HepG2 (cell line): ENCODE measurements around the gene ZFYVE28. TPM values are rescaled to one million over a fixed set of nuclear protein-coding genes. Genes with fewer than 3 reads are reported as not detected.

Source experiments
- ELK4 ChIP-seq: sonication (generic); formaldehyde crosslinking; IDR thresholded peaks from 2 replicates; pipeline ENCODE4 v1.9.0; 2021; ENCODE audit warnings: missing genetic modification reagents, borderline replicate concordance
- ESRRA ChIP-seq: sonication (generic); formaldehyde crosslinking; IDR thresholded peaks from 2 replicates; pipeline ENCODE4 v1.5.1; 2020; ENCODE audit warnings: mild to moderate bottlenecking, low read depth, missing genetic modification reagents
- FOXK1 ChIP-seq: sonication (generic); formaldehyde crosslinking; IDR thresholded peaks from 2 replicates; pipeline ENCODE4 v1.4.0; 2020; ENCODE audit warnings: low read depth, missing genetic modification reagents, borderline replicate concordance
- HOXA3 ChIP-seq: sonication (generic); formaldehyde crosslinking; IDR thresholded peaks from 2 replicates; pipeline ENCODE4 v1.5.0; 2020; ENCODE audit warnings: missing genetic modification reagents
- IRX3 ChIP-seq: sonication (generic); formaldehyde crosslinking; IDR thresholded peaks from 2 replicates; pipeline ENCODE4 v1.8.1; 2023; ENCODE audit warnings: mild to moderate bottlenecking, low read depth, missing genetic modification reagents, borderline replicate concordance
- JUN ChIP-seq: sonication (generic); formaldehyde crosslinking; IDR thresholded peaks from 2 replicates; pipeline ENCODE4 v1.4.0; 2020; ENCODE audit warnings: mild to moderate bottlenecking, missing genetic modification reagents
- MAFF ChIP-seq: IDR thresholded peaks from 2 replicates; pipeline ENCODE4 v1.6.1; 2011; ENCODE audit warnings: low read depth, low read length, improper control_type of control experiment
- NFAT5 ChIP-seq: sonication (generic); formaldehyde crosslinking; IDR thresholded peaks from 2 replicates; pipeline ENCODE4 v1.4.0; 2020; ENCODE audit warnings: missing genetic modification reagents
- NFIC ChIP-seq: IDR thresholded peaks from 2 replicates; pipeline ENCODE4 v1.6.1; 2012; ENCODE audit warnings: mild to moderate bottlenecking, low read length, inconsistent platforms
- PITX1 ChIP-seq: sonication (generic); formaldehyde crosslinking; IDR thresholded peaks from 2 replicates; pipeline ENCODE4 v1.5.1; 2020; ENCODE audit warnings: mild to moderate bottlenecking, missing genetic modification reagents
- PPARG ChIP-seq: conservative IDR thresholded peaks from 2 replicates; pipeline ENCODE4 v1.6.1; 2016; ENCODE audit warnings: missing biosample characterization, missing genetic modification reagents
- RELA ChIP-seq: sonication (generic); formaldehyde crosslinking; IDR thresholded peaks from 2 replicates; pipeline ENCODE4 v1.4.0; 2020; ENCODE audit warnings: missing genetic modification reagents
- SALL1 ChIP-seq: sonication (generic); formaldehyde crosslinking; IDR thresholded peaks from 2 replicates; pipeline ENCODE4 v1.8.0; 2022; ENCODE audit warnings: mild to moderate bottlenecking, missing genetic modification reagents
- ZNF10 ChIP-seq: sonication (generic); formaldehyde crosslinking; IDR thresholded peaks from 2 replicates; pipeline ENCODE4 v1.4.0; 2020; ENCODE audit warnings: mild to moderate bottlenecking, low read depth, missing genetic modification reagents, borderline replicate concordance
- ZNF101 ChIP-seq: sonication (generic); formaldehyde crosslinking; IDR thresholded peaks from 2 replicates; pipeline ENCODE4 v1.4.0; 2020; ENCODE audit warnings: mild to moderate bottlenecking, low read depth, missing genetic modification reagents, borderline replicate concordance
- ZNF33A ChIP-seq: sonication (generic); formaldehyde crosslinking; IDR thresholded peaks from 2 replicates; pipeline ENCODE4 v1.5.1; 2020; ENCODE audit warnings: missing genetic modification reagents, mild to moderate bottlenecking, moderate library complexity, borderline replicate concordance
- ZNF441 ChIP-seq: sonication (generic); formaldehyde crosslinking; IDR thresholded peaks from 2 replicates; pipeline ENCODE4 v1.7.0; 2021; ENCODE audit warnings: missing genetic modification reagents, borderline replicate concordance
- ZNF547 ChIP-seq: sonication (generic); formaldehyde crosslinking; IDR thresholded peaks from 2 replicates; pipeline ENCODE4 v1.5.1; 2020; ENCODE audit warnings: mild to moderate bottlenecking, missing genetic modification reagents
- ZNF619 ChIP-seq: sonication (generic); formaldehyde crosslinking; IDR thresholded peaks from 2 replicates; pipeline ENCODE4 v1.4.0; 2020; ENCODE audit warnings: mild to moderate bottlenecking, missing genetic modification reagents
- polyA plus RNA-seq, 8 experiments: library from polyadenylated mRNA; depleted of rRNA in 3 of 8; stranded (reverse) in 7 of 8; unstranded in 1 of 8; fragments of >200 nt; fragmentation: Illumina TruSeq in 4 of 8; extraction: Trizol in 4 of 8; gene quantifications; 2 replicates each; pipeline versions ENCODE4 v1.2.1 to v1.2.3, GENCODE V29; 2011 to 2016; ENCODE audit warnings: low read depth in 4 of 8, missing spikeins in 1 of 8, mixed read lengths in 1 of 8; ENCODE audit not compliant: insufficient read depth in 1 of 8
- total RNA-seq, 5 experiments: library from RNA; depleted of rRNA; stranded (reverse); fragments of >200 nt; fragmentation: Illumina TruSeq; extraction: Trizol; gene quantifications; 2 replicates each; pipeline ENCODE4 v1.2.3, GENCODE V29; 2016; ENCODE audit warnings: low read depth in 1 of 5
- TF ChIP-seq, protein P1 (sequence below): sonication (generic); formaldehyde crosslinking; IDR thresholded peaks from 2 replicates; pipeline ENCODE4 v1.5.0; 2020; ENCODE audit warnings: missing genetic modification reagents, mild to moderate bottlenecking, borderline replicate concordance
- TF ChIP-seq, protein P2 (sequence below): IDR thresholded peaks from 2 replicates; pipeline ENCODE4 v1.6.1; 2016; ENCODE audit warnings: low read depth, borderline replicate concordance

Gene ZFYVE28
- total and polyA plus RNA-seq, 2 of the 13 experiments (the other 11 are each of a cell fraction or from before 2014, with no cell fraction given), result 0.12 to 0.22 TPM

DNA sequence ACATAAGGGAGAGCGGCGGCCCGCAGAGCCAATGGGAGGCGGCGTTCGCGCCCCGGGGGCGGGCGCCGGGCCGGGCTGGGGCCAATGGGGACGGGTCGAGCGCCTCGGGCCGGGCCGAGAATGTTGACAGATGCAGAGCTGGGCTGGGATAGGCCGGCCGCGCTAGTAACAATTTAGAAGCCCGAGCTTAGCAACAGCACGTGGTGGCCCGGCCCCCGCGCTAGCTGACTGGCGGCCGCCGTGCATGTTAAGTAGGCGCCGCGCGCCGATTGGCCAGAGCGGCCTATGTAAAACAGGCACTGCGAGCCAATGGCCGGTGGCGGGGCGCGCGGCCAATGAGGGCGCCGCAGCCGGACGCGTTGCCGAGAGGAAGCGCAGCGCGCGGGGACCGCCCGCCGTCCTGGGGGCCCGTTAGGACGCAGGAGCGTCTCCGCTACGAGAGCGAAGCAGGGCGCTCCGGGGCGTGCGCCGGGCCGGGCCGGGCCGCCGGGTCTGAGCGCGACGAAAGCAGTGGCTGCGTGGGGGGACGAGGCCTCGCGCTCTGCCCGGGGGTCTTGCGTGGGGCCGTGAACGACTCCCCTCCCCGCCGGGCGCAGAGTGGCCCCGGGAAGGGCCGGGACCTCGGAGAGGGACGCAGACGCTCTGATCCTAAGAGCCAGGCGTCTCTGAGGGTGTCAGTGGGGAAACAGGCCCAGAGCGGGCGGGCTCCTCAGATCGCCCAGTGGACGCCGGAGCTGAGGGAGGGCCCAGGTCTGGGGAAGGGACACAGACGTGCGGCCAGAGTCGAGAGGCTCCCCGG lies 156.1 kb downstream of the ZFYVE28 start (continued):
- TF ChIP-seq, protein P1, sequence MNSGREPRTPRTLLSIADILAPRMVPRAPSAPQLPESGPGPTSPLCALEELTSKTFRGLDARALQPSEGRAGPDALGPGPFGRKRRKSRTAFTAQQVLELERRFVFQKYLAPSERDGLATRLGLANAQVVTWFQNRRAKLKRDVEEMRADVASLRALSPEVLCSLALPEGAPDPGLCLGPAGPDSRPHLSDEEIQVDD (CRISPR knock-in tag), result no peak
- TF ChIP-seq ZNF619 (CRISPR knock-in tag) (no peak), NFIC (no peak), ELK4 (no peak), NFAT5 (CRISPR knock-in tag) (peak; percentile 43; the same call in 1 of the 2 replicates), RELA (CRISPR knock-in tag) (no peak; the same call in 1 of the 2 replicates), MAFF (no peak), ZNF441 (CRISPR knock-in tag) (peak; percentile 78), JUN (CRISPR knock-in tag) (no peak), HOXA3 (CRISPR knock-in tag) (peak; percentile 67), ZNF101 (CRISPR knock-in tag) (0 out of 2 replicates have a peak, but pooled peaks have one; percentile 41), PITX1 (CRISPR knock-in tag) (no peak), ZNF10 (CRISPR knock-in tag) (no peak), FOXK1 (CRISPR knock-in tag) (no peak; the same call in 1 of the 2 replicates), ESRRA (CRISPR knock-in tag) (no peak), PPARG (CRISPR knock-in tag) (no peak; the same call in 1 of the 2 replicates), SALL1 (CRISPR knock-in tag) (peak; percentile 67), ZNF33A (no peak), ZNF547 (peak; percentile 73), IRX3 (CRISPR knock-in tag) (peak; percentile 75; the same call in 1 of the 2 replicates)
- TF ChIP-seq, protein P2, sequence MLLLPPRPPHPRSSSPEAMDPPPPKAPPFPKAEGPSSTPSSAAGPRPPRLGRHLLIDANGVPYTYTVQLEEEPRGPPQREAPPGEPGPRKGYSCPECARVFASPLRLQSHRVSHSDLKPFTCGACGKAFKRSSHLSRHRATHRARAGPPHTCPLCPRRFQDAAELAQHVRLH (CRISPR knock-in tag), result peak; percentile 69; the same call in 1 of the 2 replicates
